Breast epithelium (tissue), 4 donors: ENCODE data around the gene MRPL9. TPM values are rescaled to one million over a fixed set of nuclear protein-coding genes. Genes with fewer than 3 reads are reported as not detected.
"Not testable (repeated sequence)": the region's sequence is repeated elsewhere in the genome, so short reads cannot be mapped to it uniquely, and the experiment has no call there.

ENCODE experiments used
- DNase-seq, 2 donors: peaks; one replicate each; pipeline ENCODE4 v3.0.0-alpha.2; 2019; ENCODE audit warnings: low spot score in 2 of 2
- H3K27ac ChIP-seq, 2 donors: fragments of 200-600 bp; sonication (generic) in 1 of 2; one replicate each; pipeline ENCODE4 v1.5.1; 2016 to 2019; ENCODE audit warnings: mild to moderate bottlenecking in 1 of 2
- H3K27me3 ChIP-seq, 2 donors: fragments of 200-600 bp; sonication (generic) in 1 of 2; one replicate each; pipeline versions ENCODE4 v1.5.1 to v1.6.0; 2017 to 2019; ENCODE audit warnings: control low read depth in 1 of 2, mild to moderate bottlenecking in 1 of 2
- H3K36me3 ChIP-seq: fragments of 200-600 bp; one replicate; pipeline ENCODE4 v1.5.1; 2019
- H3K4me1 ChIP-seq, 2 donors: fragments of 200-600 bp; sonication (generic); one replicate each; pipeline ENCODE4 v1.5.1; 2016 to 2019; ENCODE audit warnings: control low read depth in 1 of 2
- H3K4me3 ChIP-seq, 3 donors: fragments of 200-600 bp; sonication (generic); 1 replicate in 2 of 3; 2 replicates in 1 of 3; pipeline ENCODE4 v1.5.1; 2016 to 2019; ENCODE audit warnings: mild to moderate bottlenecking in 3 of 3, moderate library complexity in 2 of 3
- H3K9me3 ChIP-seq, 2 donors: fragments of 200-600 bp; sonication (generic) in 1 of 2; one replicate each; pipeline ENCODE4 v1.5.1; 2016 to 2019; ENCODE audit warnings: control low read depth in 1 of 2
- CTCF ChIP-seq, 3 donors: fragments of 450-650 bp; IDR thresholded peaks; one replicate each; pipeline ENCODE4 v1.5.1; 2016 to 2017; ENCODE audit warnings: antibody characterized with exemption in 3 of 3, mild to moderate bottlenecking in 3 of 3, moderate library complexity in 3 of 3
- POLR2A ChIP-seq: fragments of 450-650 bp; IDR thresholded peaks from one replicate; pipeline ENCODE4 v1.6.1; 2016; ENCODE audit warnings: antibody characterized with exemption, mild to moderate bottlenecking, moderate library complexity
- POLR2AphosphoS5 ChIP-seq, 3 donors: sonication (generic); formaldehyde crosslinking; IDR thresholded peaks; one replicate each; pipeline ENCODE4 v1.6.1; 2017; ENCODE audit warnings: antibody characterized with exemption in 3 of 3
- intact Hi-C: fragments of 100-400 bp; cut with DNase I; formaldehyde crosslinking; loops from one replicate; pipeline ENCODE4 v1.15.1; 2023; ENCODE audit warnings: low total_unique reads
- total RNA-seq, 3 donors: library from RNA; depleted of rRNA; stranded (reverse); fragments of >200 nt; gene quantifications; one replicate each; pipeline ENCODE4 v1.1.0, GENCODE V29; 2016

Gene MRPL9
- total RNA-seq, 3 donors from 2014 or later: 58.3 to 68.5 (median 66.9) TPM

DNA sequence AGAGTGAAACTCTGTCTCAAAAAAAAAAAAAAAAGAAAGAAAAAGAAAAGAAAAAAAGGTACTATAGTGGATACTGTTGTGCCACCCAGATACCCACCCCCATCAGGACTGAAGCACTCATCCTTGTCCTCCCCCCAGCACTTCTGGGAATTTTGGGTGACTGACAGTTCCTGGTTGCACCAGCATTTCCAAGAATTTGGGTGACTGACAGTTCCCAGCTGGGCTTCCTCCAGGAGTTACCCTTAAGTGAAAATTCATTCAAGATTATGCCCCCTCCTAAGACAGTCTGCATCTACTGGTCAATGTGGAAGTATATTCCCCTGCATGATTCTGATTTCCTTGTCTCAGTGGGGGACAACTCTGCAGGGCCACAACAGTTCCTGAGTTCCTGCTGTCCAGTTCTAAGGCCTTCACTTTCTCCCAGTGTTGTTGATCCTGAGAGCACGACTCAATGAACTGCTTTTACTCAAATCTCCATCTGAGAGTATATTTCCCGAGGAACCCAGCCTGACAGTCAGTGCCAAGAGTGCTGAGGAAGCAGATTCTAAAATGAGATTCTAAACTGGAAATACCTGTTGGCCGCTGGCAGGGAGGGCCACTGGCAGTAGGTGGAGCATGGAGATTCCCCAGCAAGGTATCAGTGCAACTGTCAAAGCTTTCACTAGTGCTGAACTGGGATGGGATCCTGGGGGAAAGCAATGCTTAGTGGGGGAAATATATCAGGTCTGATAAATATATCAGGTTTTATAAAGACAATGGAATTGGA, 23.5 kb downstream of the MRPL9 start:
- H3K27me3 ChIP-seq: no peaks in the 10 kb centered on the region
- TF ChIP-seq POLR2AphosphoS5 (IDR thresholded peaks at IDR 0.05) (peak in 2 of 3 donors; percentile 18 to 62), CTCF (IDR thresholded peaks at IDR 0.05) (peak in 1 of 3 donors; percentile 7), POLR2A (no peak)
- DNase-seq: peak; percentile 72 to 83
- peak overlapping the region; percentile 56 to 57 for H3K27ac ChIP-seq
- peaks cover 7 to 9% of the 10 kb centered on the region in 2 donors for H3K9me3 ChIP-seq
- intact Hi-C loops: loop anchor here (2.0 kb wide), 1 partner anchor 155 kb away; no protein-coding TSS in a partner anchor
- H3K36me3 ChIP-seq: no peaks in the 10 kb centered on the region
- no peaks in the 10 kb centered on the region for H3K4me1 ChIP-seq
- H3K4me3 ChIP-seq: peak overlapping the region in 1 of 3 donors; percentile 7

GRCh38 chr1:151737479-151737878, 25.8 kb downstream of the MRPL9 start:
- intact Hi-C loops: no loop called here
- no peak overlapping the region for H3K4me3 ChIP-seq
- no peaks in the 10 kb centered on the region for H3K4me1 ChIP-seq
- no peak for DNase-seq
- H3K27ac ChIP-seq: no peak overlapping the region
- peaks cover 7 to 9% of the 10 kb centered on the region in 2 donors for H3K9me3 ChIP-seq
- H3K27me3 ChIP-seq: no peaks in the 10 kb centered on the region
- no peak for TF ChIP-seq POLR2A
- TF ChIP-seq CTCF (IDR thresholded peaks at IDR 0.05): no peak
- no peak for TF ChIP-seq POLR2AphosphoS5 (IDR thresholded peaks at IDR 0.05)
- no peaks in the 10 kb centered on the region for H3K36me3 ChIP-seq

- intact Hi-C loops: no loop called here
- TF ChIP-seq POLR2A (no peak), POLR2AphosphoS5 (IDR thresholded peaks at IDR 0.05) (no peak)
- Histone ChIP-seq H3K27ac (no peak overlapping the region), H3K4me3 (no peak overlapping the region), H3K4me1 (no peaks in the 10 kb centered on the region), H3K36me3 (no peaks in the 10 kb centered on the region), H3K9me3 (peaks cover 7 to 9% of the 10 kb centered on the region in 2 donors), H3K27me3 (no peaks in the 10 kb centered on the region)
- DNase-seq: no peak
Measured at GRCh38 chr1:151737026-151737425, 26.3 kb downstream of the MRPL9 start.

DNA sequence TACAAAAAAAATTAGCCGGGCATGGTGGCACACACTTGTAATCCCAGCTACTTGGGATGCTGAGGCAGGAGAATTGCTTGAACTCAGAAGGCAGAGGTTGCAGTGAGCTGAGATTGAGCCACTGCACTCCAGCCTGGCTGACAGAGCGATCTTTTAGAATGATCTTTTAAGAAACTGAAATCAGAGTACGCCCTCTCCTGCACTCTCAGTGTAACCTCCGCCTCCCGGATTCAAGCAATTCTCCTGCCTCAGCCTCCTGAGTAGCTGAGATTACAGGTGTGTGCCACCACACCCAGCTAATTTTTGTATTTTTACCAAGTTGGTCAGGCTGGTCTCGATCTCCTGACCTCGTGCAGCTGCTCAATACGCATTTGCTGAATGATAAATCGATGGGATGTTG, 29.3 kb downstream of the MRPL9 start:
- H3K4me1 ChIP-seq, H3K27ac ChIP-seq, DNase-seq, H3K36me3 ChIP-seq, H3K9me3 ChIP-seq, H3K4me3 ChIP-seq, H3K27me3 ChIP-seq, intact Hi-C loops: not testable (repeated sequence)

DNA sequence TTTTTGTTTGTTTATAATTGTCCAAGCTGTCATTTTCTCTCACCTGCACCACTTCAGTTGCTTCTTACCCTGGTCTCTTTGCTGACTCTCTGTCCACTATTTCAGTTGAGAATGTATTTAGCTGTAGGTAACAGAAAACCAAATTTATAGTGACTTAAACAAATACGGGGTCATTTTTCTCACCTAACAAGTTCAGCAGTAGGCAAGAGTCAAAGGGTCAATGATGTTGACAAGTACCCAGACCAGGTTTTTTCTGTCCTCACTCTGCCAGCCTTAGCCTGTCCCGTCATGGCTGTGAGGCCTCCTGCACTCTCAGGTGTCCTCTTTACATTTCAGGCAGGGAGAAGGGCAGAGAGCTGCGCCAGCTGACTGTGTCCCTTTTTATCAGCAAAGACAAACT, 30.2 kb downstream of the MRPL9 start:
- Histone ChIP-seq H3K4me3 (no peak overlapping the region), H3K36me3 (no peaks in the 10 kb centered on the region), H3K27ac (no peak overlapping the region), H3K4me1 (no peaks in the 10 kb centered on the region), H3K27me3 (no peaks in the 10 kb centered on the region), H3K9me3 (peaks cover 7 to 9% of the 10 kb centered on the region in 2 donors)
- no peak for TF ChIP-seq POLR2AphosphoS5 (IDR thresholded peaks at IDR 0.05)
- no peak for TF ChIP-seq POLR2A
- no peak for TF ChIP-seq CTCF (IDR thresholded peaks at IDR 0.05)
- intact Hi-C loops: no loop called here
- DNase-seq: no peak

DNA sequence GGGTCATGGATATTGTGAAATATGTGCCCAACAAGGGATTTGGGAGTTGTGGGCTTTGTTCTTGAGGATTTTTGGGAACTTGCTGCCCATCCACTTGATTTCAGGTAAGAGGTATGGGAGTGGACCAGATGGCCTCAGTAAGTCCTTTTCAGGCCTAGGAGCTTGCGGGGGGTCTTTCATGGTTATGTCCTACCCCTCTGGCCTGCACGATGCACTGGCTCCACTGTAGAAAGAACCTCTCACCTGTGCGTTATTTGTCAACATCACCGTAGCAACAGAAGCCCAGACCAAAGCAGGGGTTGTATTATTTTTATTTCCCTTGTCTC, 33.4 kb downstream of the MRPL9 start:
- no peaks in the 10 kb centered on the region for H3K27me3 ChIP-seq
- H3K4me3 ChIP-seq: no peak overlapping the region
- H3K4me1 ChIP-seq: no peaks in the 10 kb centered on the region
- H3K9me3 ChIP-seq: no peaks in the 10 kb centered on the region
- no peaks in the 10 kb centered on the region for H3K36me3 ChIP-seq
- TF ChIP-seq POLR2AphosphoS5 (IDR thresholded peaks at IDR 0.05) (no peak), POLR2A (no peak), CTCF (IDR thresholded peaks at IDR 0.05) (no peak)
- H3K27ac ChIP-seq: no peak overlapping the region
- DNase-seq: no peak
- intact Hi-C loops: no loop called here
